ENCODE data around the gene TERF2IP.

The TERF2IP gene

DNA sequence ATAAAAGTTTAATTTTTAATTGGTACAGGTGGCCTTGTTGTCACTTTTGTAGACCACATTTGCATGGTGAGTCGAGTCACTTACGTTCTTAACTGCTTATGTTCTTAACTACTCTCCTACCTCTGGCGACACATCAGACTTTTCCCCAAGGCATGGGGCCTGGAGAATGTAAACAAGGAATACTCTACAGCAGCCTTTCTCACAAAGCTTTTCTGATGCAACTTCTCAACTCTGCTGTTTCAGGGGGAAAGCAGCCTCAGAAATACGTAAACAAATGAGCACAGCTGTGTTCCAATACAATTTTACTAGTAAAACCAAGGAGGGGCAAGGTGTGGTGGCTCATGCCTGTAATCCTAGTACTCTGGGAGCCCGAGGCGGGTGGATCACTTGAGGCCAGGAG, 7.0 kb upstream of the TERF2IP start:
- DNase-seq = no peak

GRCh38 chr16:75644240-75645012, 3.1 kb upstream of the TERF2IP start:
- DNase-seq = no peak

DNA sequence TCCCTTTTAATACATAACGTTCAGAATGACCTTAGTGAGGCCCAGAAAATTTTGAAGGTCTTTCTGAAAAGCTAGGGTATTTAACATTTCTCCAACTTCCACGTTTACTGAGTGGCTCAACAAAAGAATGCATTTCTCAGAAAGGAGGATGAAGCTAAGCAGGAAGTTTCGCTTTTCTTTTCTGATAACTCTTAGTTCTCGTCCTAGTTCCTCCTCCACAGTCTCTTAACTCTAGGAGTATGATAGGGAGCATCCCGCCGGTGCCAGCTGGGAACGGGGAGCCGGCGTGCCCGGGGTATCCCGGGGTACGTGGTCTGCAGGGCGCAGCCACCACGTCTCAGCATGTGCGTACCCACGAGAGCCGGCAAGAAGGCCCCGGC, 471 bp upstream of the TERF2IP start:
- DNase-seq = no peak

DNA sequence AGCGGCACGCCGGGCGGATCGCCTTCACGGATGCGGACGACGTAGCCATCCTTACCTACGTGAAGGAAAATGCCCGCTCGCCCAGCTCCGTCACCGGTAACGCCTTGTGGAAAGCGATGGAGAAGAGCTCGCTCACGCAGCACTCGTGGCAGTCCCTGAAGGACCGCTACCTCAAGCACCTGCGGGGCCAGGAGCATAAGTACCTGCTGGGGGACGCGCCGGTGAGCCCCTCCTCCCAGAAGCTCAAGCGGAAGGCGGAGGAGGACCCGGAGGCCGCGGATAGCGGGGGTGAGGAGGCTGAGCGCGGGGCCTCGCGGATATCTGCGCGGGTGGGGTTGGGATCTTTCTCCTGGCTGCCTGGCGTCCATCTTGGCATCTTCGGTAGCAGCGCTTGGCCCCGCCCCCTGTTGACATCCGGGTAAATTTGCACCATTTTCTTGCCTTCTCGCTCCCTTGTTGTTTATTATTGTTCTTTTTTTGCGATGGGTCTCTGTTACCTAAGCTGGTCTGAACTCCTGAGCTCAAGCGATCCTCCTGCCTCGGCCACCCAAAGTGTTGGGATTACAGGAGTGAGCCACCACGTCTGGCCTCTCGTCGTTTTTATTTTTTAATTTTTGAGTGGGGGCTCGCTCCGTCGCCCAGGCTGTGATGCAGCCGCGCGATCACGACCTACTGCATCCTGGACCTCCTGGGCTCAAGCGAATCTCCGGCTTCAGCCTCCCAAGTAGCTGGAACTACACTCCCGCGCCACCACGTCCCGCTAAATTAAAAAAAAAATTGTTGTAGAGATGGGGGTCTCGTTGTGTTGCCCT, 898 bp downstream of the TERF2IP start:
- peak; percentile 65 for DNase-seq

GRCh38 chr16:75653922-75654321, 6.3 kb downstream of the TERF2IP start:
- peak; percentile 68 for DNase-seq

GRCh38 chr16:75658175-75658574, 10.6 kb downstream of the TERF2IP start:
- DNase-seq = no peak

- DNase-seq = no peak
Observed at GRCh38 chr16:75660321-75660720, 12.7 kb downstream of the TERF2IP start.

DNA sequence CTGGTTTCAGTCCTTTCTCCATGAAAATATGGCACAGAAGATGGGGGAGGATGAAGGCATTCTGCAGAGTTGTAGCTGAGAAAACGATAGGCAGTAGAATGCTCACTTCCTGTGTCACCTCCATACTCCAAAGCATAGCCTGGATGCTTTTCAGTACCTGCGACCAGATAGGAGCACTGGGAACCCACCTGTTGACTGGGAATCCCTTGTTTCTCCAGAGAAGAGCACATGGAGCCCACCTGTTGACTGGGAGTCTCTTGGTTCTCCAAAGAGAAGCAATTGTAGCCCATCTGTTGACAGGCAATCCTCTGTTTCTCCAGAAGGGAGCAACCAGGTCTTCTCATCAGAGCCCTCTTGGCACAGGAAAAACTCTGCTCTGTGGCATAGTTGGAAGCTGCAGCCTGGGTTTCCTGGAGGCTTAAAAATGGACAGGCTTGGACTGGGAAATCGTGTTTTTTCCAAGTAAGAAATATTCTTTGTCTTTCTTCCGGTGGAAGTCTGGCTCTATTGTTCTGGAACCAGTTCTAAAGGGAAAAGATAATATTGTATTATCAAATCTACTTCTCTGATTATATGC, 13.2 kb downstream of the TERF2IP start:
- no peak for DNase-seq

GRCh38 chr16:75667503-75667902, 19.9 kb downstream of the TERF2IP start:
- no peak for DNase-seq

GRCh38 chr16:75676909-75677308, 29.3 kb downstream of the TERF2IP start, which contains the start of gene CPHXL2:
TSS of gene CPHXL2 (minus strand) at chr16:75677009. CDS start at chr16:75676999, 10 bp downstream.
- no peak for DNase-seq

DNA sequence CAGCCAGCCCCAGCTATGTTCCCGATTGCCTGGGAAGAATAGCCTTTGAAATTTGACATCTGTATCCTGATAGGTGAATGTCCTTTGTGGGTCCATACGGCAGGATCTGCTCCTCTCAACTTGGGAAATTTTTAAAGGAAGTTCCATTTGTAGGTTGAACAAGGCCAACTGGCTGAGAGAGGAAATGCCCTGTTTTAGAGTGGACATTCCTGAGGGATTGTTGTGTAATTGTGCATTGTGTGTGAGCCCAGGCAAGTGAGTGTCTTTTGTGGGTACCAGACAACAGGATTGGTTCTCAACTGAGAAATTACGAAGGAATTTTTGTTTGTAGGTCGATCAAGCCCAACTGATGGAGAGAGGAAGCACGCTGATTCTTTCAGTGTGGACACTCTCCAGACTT, 31.8 kb downstream of the TERF2IP start:
- no peak for DNase-seq

DNA sequence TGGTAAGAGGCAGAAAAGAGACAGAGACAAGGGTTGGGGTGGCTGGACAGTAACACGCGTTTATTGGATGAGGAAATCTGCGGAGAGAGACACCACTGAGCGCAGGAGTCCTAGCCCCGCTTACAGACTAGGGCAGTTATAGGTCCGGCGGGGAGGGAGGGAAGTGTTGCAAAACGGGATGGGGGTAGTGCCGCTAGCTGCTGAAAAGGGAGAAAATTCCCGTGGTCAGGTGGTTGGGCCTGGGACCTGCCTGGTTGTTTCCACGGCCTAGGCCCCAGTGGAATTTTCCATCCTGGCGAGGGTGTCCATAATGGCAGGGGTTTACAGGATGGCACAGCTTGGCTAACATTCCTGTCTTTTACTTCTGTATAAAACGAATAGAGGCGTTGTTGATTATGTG, 34.7 kb downstream of the TERF2IP start:
- DNase-seq = no peak

DNA sequence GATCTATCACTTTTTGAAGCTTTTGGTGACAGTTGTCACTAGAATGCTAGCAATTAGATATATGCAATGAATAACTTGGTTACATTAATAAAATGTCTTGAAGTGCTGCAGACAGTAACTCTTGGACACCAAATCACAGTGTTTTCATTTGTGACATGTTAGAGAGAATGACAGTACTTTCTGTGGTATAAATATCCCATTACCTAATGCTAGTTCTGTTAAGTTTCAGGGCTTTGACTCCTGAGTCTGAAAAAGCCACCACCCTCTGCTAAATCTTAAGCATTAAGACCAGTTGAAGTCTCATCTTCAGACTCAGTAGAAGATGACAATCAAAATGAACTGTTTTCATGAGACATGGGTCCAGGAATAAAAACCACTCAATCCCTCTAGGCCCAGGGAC, 39.8 kb downstream of the TERF2IP start:
- DNase-seq = no peak

- no peak for DNase-seq
Observed at GRCh38 chr16:75695708-75696107, 48.1 kb downstream of the TERF2IP start.

GRCh38 chr16:75697571-75697970, 50.0 kb downstream of the TERF2IP start:
- DNase-seq = no peak

DNA sequence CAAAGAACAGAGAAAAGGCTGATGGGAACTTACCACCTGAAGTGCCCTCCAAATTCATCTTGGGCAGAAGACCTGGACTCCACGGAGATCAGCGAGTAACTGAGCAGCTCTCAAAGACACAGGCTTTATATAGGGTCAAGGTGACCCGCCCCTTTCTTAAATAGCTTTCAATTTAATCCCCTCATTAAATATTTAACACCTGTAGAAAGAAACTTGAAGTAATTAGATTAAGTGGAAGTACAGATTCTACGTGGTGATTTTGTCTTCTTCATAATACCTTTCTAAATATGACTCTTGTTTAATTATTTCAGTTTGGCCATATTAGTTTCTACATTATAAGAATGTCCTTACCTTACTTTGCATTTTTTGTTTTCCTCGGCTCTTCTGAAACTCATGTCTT, 53.8 kb downstream of the TERF2IP start, which contains the start of gene DUXB:
Gene DUXB, minus strand, starts transcription at position 101 of the 400 bp plus-strand sequence. Its CDS starts 43 bp downstream, at position 58.
- DNase-seq = no peak

GRCh38 chr16:75702242-75702641, 54.7 kb downstream of the TERF2IP start:
- no peak for DNase-seq

DNA sequence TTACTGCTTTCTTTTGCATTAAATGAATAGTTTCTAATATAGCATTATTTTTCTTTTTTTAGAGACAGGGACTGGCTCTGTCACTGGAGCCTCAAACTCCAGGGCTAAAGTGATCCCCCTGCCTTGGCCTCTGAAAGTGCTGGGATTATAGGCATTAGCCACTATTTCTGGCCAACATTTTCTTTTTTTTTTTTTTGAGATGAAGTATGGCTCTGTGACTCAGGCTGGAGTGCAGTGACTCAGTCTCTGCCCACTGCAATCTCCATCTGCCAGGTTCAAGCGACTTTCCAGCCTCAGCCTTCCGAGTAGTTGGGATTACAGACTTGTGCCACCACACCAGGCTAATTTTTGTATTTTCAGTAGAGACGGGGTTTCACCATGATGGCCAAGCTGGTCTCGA, 55.7 kb downstream of the TERF2IP start:
- DNase-seq = no peak

All from fibroblast of skin of abdomen (primary cell).